ENCODE results near the gene CNTROB.
"Not testable (repeated sequence)": the region's sequence is repeated elsewhere in the genome, so short reads cannot be mapped to it uniquely, and the experiment has no call there.

CNTROB gene

GRCh38 chr17:7940034-7940433 lies 8.0 kb downstream of the CNTROB start:
- no peak for DNase-seq (ENCODE audit: extremely low read depth in 1 of 2, low read depth in 1 of 2)

GRCh38 chr17:7940743-7941142 lies 8.7 kb downstream of the CNTROB start:
- DNase-seq (ENCODE audit: extremely low read depth in 1 of 2, low read depth in 1 of 2): no peak

GRCh38 chr17:7943291-7943690 lies 11.3 kb downstream of the CNTROB start:
- no peak for DNase-seq (ENCODE audit: extremely low read depth in 1 of 2, low read depth in 1 of 2)

- no peak for DNase-seq (ENCODE audit: extremely low read depth in 1 of 2, low read depth in 1 of 2)
Measured at GRCh38 chr17:7944326-7944725, 12.3 kb downstream of the CNTROB start.

- DNase-seq (ENCODE audit: extremely low read depth in 1 of 2, low read depth in 1 of 2): no peak
Measured at GRCh38 chr17:7945651-7946050, 13.6 kb downstream of the CNTROB start.

- DNase-seq (ENCODE audit: extremely low read depth in 1 of 2, low read depth in 1 of 2): no peak
Measured at GRCh38 chr17:7946441-7946840, 14.4 kb downstream of the CNTROB start.

GRCh38 chr17:7947651-7948050 lies 15.6 kb downstream of the CNTROB start:
- no peak for DNase-seq (ENCODE audit: extremely low read depth in 1 of 2, low read depth in 1 of 2)

- no peak for DNase-seq (ENCODE audit: extremely low read depth in 1 of 2, low read depth in 1 of 2)
Measured at GRCh38 chr17:7950578-7950977, 18.6 kb downstream of the CNTROB start.

GRCh38 chr17:7951143-7951792 lies 19.3 kb downstream of the CNTROB start:
- no peak for DNase-seq (ENCODE audit: extremely low read depth in 1 of 2, low read depth in 1 of 2)

- DNase-seq (ENCODE audit: extremely low read depth in 1 of 2, low read depth in 1 of 2): not testable (repeated sequence)
Measured at GRCh38 chr17:7953266-7953665, 21.3 kb downstream of the CNTROB start.

GRCh38 chr17:7955414-7956227 lies 23.6 kb downstream of the CNTROB start:
- no peak for DNase-seq (ENCODE audit: extremely low read depth in 1 of 2, low read depth in 1 of 2)

GRCh38 chr17:7956228-7956965 lies 24.4 kb downstream of the CNTROB start:
- no peak for DNase-seq (ENCODE audit: extremely low read depth in 1 of 2, low read depth in 1 of 2)

- no peak for DNase-seq (ENCODE audit: extremely low read depth in 1 of 2, low read depth in 1 of 2)
Measured at GRCh38 chr17:7959503-7960253, 27.7 kb downstream of the CNTROB start.

GRCh38 chr17:7961421-7961820 lies 29.4 kb downstream of the CNTROB start:
- no peak for DNase-seq (ENCODE audit: extremely low read depth in 1 of 2, low read depth in 1 of 2)

- no peak for DNase-seq (ENCODE audit: extremely low read depth in 1 of 2, low read depth in 1 of 2)
Measured at GRCh38 chr17:7967751-7968150, 35.7 kb downstream of the CNTROB start.

- DNase-seq (ENCODE audit: extremely low read depth in 1 of 2, low read depth in 1 of 2): no peak
Measured at GRCh38 chr17:7969433-7969832, 37.4 kb downstream of the CNTROB start.

GRCh38 chr17:7971651-7972050 lies 39.6 kb downstream of the CNTROB start:
- DNase-seq (ENCODE audit: extremely low read depth in 1 of 2, low read depth in 1 of 2): no peak

- no peak for DNase-seq (ENCODE audit: extremely low read depth in 1 of 2, low read depth in 1 of 2)
Measured at GRCh38 chr17:7972131-7972785, 40.3 kb downstream of the CNTROB start.

- no peak for DNase-seq (ENCODE audit: extremely low read depth in 1 of 2, low read depth in 1 of 2)
Measured at GRCh38 chr17:7974638-7975131, 42.7 kb downstream of the CNTROB start.

- DNase-seq (ENCODE audit: extremely low read depth in 1 of 2, low read depth in 1 of 2): no peak
Measured at GRCh38 chr17:7977039-7977438, 45.0 kb downstream of the CNTROB start.
